Naive thymus-derived CD8-positive, alpha-beta T cell (primary cell): ENCODE results near the gene PRKAR1B. TPM values are rescaled to one million over a fixed set of nuclear protein-coding genes. Genes with fewer than 3 reads are reported as not detected.

ENCODE experiments used
- ATAC-seq, 2 donors: fragments of 150-1000 bp; cut with Tn5 transposase in 1 of 2; sonication (Bioruptor Pico), chemical (Tn5 transposase) in 1 of 2; 1 replicate in 1 of 2; 2 replicates in 1 of 2; pipeline ENCODE4 v1.10.0; 2021; ENCODE audit warnings: mild to moderate bottlenecking in 2 of 2, moderate library complexity in 2 of 2
- POLR2A ChIA-PET: fragments of 350-600 bp; sonication (Branson Sonifier 250); formaldehyde crosslinking; loops from one replicate; lab custom pipeline; 2021; ENCODE audit warnings: antibody characterized with exemption; lab: Charles Lee
- DNase-seq, 10 donors: peaks; one replicate each; pipeline versions ENCODE4 v3.0.0 to v3.0.0-alpha.2; 2020 to 2022
- H3K27ac Mint-ChIP-seq, 10 donors: one replicate each; pipeline ENCODE4 v1.8.0; 2020 to 2022; ENCODE audit warnings: mild to moderate bottlenecking in 10 of 10, mixed read lengths in 10 of 10, moderate library complexity in 4 of 10, inconsistent platforms in 1 of 10
- H3K27me3 Mint-ChIP-seq, 5 donors: one replicate each; pipeline ENCODE4 v1.8.0; 2021 to 2022; ENCODE audit warnings: mixed read lengths in 5 of 5
- H3K36me3 Mint-ChIP-seq, 3 donors: one replicate each; pipeline ENCODE4 v1.8.0; 2020 to 2022; ENCODE audit warnings: mixed read lengths in 3 of 3, mild to moderate bottlenecking in 2 of 3, inconsistent platforms in 1 of 3
- H3K4me1 Mint-ChIP-seq, 4 donors: one replicate each; pipeline ENCODE4 v1.8.0; 2021 to 2022; ENCODE audit warnings: mixed read lengths in 4 of 4
- H3K4me3 Mint-ChIP-seq, 10 donors: one replicate each; pipeline ENCODE4 v1.8.0; 2020 to 2022; ENCODE audit warnings: mild to moderate bottlenecking in 10 of 10, mixed read lengths in 10 of 10, moderate library complexity in 6 of 10, inconsistent platforms in 1 of 10
- H3K9me3 Mint-ChIP-seq, 9 donors: one replicate each; pipeline ENCODE4 v1.8.0; 2020 to 2022; ENCODE audit warnings: mixed read lengths in 9 of 9, mild to moderate bottlenecking in 3 of 9, inconsistent platforms in 1 of 9, moderate library complexity in 1 of 9
- polyA plus RNA-seq, 3 donors: library from polyadenylated mRNA; unstranded; fragments of 300-500 nt; fragmentation: Illumina TruSeq; gene quantifications; one replicate each; pipeline ENCODE4 v1.2.3, GENCODE V29; 2021
- total RNA-seq, 8 experiments: library from RNA in 2 of 8; stranded (reverse) in 2 of 8; gene quantifications; one replicate each; pipeline ENCODE4 v1.2.3 and lab custom pipeline; 2021 to 2026

PRKAR1B gene
- total and polyA plus RNA-seq, 5 experiments from 2014 or later, result 14.6 to 47.3 (median 35.4) TPM

GRCh38 chr7:577741-578370 is 149.2 kb downstream of the PRKAR1B start:
- H3K36me3 Mint-ChIP-seq, result peaks cover 0 to 32% (median 15%) of the 10 kb centered on the region in 3 donors
- DNase-seq (no peak), ATAC-seq (no peak)
- H3K4me1 Mint-ChIP-seq, result peaks cover 0 to 11% (median 3%) of the 10 kb centered on the region in 4 donors
- H3K9me3 Mint-ChIP-seq, result no peaks in the 10 kb centered on the region
- POLR2A ChIA-PET, result interaction anchor here (0.5 kb wide), 1 partner anchor 76 kb away, joined by 3 read pairs; no protein-coding TSS in a partner anchor
- H3K4me3 Mint-ChIP-seq, result no peak overlapping the region
- H3K27me3 Mint-ChIP-seq, result no peaks in the 10 kb centered on the region
- peak overlapping the region in 1 of 10 donors; percentile 29 for H3K27ac Mint-ChIP-seq

DNA sequence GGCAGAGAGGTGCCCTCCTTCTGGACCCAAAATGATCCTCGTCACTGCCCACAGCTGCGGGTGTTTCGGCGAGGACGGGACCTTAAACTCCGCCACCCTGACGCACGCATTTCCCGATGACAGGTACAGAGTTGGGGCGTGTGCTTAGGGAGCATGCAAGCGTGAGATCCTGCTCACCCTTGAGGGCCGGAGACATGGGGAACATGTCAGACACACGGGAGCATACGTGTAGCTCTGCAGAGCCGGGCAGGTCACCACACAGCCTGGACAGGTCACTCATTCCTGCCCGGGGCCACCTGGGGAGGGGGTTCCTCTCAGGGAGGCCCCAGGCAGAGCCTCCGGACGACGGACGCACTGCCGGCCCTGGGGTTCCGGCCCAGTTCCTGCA is 149.8 kb downstream of the PRKAR1B start:
- no peak overlapping the region for H3K4me3 Mint-ChIP-seq
- DNase-seq (no peak), ATAC-seq (no peak)
- H3K4me1 Mint-ChIP-seq, result peaks cover 0 to 9% (median 3%) of the 10 kb centered on the region in 4 donors
- no peaks in the 10 kb centered on the region for H3K27me3 Mint-ChIP-seq
- no peaks in the 10 kb centered on the region for H3K9me3 Mint-ChIP-seq
- POLR2A ChIA-PET, result interaction anchor here (0.5 kb wide), 1 partner anchor 75 kb away, joined by 3 read pairs; no protein-coding TSS in a partner anchor
- peak overlapping the region in 1 of 10 donors; percentile 31 for H3K27ac Mint-ChIP-seq
- peaks cover 0 to 32% (median 15%) of the 10 kb centered on the region in 3 donors for H3K36me3 Mint-ChIP-seq

DNA sequence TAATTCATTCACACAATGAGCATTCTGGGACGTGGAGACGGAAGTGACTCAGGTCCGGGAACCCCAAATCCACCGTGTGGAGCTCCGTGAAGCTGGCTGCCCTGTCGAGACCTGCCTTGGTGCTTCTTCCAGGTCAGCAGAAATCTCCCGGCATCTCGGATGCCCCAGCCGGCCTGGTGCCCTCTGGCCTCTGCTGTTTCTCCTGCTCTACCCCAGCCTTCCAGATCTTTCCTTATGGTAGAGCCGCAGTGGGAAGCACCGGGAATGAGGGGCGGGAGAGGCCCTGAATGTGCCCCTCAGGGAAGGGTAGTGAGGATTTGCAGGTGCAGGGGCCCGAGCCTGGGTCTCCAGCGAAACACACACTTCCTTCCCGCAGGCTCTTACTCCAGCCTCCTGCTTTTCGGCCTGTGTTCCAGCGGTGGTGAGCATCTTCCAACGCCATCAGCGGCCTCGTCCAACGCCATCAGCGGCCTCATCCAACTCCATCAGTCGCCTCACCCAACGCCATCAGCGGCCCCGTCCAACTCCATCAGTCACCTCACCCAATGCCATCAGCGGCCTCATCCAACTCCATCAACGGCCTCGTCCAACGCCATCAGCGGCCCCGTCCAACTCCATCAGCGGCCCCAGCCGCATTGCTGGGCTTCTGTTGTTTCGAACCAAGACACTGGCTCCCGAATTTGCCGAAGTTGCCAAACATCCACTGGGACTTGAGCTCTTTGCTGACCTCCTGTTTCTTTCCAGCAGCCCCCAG is 150.4 kb downstream of the PRKAR1B start:
- POLR2A ChIA-PET, result no interaction called here
- peaks cover 0 to 32% (median 15%) of the 10 kb centered on the region in 3 donors for H3K36me3 Mint-ChIP-seq
- peak overlapping the region in 3 of 10 donors; percentile 31 to 81 (median 77) for H3K27ac Mint-ChIP-seq

DNA sequence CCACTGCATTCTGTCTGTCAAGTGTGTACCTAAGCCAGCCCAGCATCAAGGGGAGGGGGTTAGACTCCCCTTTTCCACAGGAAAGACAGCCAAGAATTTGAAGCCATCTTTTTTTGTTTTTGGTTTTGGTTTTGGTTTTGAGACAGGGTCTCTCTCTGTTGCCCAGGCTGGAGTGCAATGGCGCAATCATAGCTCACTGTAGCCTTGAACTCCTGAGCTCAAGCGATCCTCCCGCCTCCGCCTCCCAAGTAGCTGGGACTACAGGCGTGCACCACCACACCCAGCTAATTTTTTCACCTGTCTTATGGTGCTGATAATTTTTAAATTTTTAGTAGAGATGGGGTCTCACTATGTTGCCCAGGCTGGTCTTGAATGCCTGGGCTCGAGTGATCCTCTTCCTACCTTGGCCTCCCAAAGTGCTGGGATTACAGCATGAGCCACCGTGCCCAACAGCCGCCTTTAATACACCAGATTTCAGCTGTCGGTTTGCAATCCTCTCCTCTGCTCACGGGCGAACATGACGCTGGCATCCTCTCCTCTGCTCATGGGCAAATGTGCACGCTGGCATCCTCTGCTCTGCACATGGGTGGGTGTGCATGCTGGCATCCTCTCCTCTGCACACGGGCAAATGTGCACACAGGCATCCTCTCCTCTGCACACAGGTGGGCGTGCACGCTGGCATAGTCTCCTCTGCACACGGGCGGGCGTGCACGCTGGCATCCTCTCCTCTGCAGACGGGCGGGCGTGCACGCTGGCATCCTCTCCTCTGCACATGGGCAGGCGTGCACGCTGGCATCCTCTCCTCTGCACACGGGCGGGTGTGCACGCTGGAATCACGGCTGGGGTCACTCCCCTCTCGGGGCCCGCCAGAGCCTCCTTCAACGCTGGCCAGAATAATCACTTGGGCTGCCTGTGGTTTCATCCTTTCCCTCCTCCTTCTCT is 151.4 kb downstream of the PRKAR1B start:
- POLR2A ChIA-PET, result no interaction called here
- Mint-ChIP-seq H3K4me1 (peaks cover 0 to 7% (median 3%) of the 10 kb centered on the region in 4 donors), H3K36me3 (peaks cover 0 to 32% (median 15%) of the 10 kb centered on the region in 3 donors), H3K9me3 (no peaks in the 10 kb centered on the region), H3K27ac (peak overlapping the region in 3 of 10 donors; percentile 28 to 77 (median 32)), H3K27me3 (no peaks in the 10 kb centered on the region), H3K4me3 (no peak overlapping the region)
- no peak for ATAC-seq
- no peak for DNase-seq

More for the DNA sequence above, 150.4 kb downstream of the PRKAR1B start:
- Mint-ChIP-seq H3K4me3 (no peak overlapping the region), H3K9me3 (no peaks in the 10 kb centered on the region), H3K4me1 (peaks cover 0 to 9% (median 3%) of the 10 kb centered on the region in 4 donors), H3K27me3 (no peaks in the 10 kb centered on the region)
- ATAC-seq (no peak), DNase-seq (no peak)

DNA sequence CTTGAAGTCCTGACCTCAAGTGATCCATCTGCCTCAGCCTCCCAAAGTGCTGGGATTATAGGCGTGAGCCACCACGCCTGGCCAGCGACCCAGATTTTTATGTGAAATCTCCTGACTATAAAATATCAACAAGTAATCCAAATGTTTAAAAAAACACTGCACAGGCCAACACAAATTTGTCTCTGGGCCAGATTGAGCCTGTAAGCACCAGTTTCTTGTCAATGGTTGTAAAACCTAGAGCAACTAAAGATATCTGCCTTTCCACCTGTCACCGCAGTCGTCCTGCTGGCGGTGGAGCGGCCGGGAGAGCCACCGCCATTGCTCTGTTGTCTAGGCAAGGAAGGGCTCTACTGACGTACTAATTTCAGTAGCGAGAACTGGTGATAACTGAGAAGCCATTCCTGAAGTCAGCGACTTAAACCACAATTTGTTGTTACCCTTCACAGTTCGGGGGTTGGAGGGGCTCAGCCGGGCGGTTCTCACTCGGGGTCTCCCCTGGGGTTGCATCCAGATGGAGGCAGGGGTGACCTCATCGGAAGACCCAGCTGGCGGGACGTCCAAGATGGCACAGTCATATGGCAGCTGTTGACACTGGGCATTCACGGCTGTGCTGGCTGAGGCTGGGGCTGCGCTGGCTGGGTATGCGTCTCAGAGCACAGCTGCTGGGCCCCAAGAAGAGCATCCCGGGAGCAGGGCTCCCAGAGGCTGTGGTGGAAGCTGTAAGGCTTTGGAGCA is 152.3 kb downstream of the PRKAR1B start:
- peaks cover 0 to 7% (median 3%) of the 10 kb centered on the region in 4 donors for H3K4me1 Mint-ChIP-seq
- peak overlapping the region in 5 of 10 donors; percentile 10 to 56 (median 44) for H3K27ac Mint-ChIP-seq
- no peak for DNase-seq
- POLR2A ChIA-PET, result no interaction called here
- peaks cover 0 to 30% (median 15%) of the 10 kb centered on the region in 3 donors for H3K36me3 Mint-ChIP-seq
- ATAC-seq, result no peak
- H3K9me3 Mint-ChIP-seq, result no peaks in the 10 kb centered on the region
- H3K4me3 Mint-ChIP-seq, result no peak overlapping the region
- H3K27me3 Mint-ChIP-seq, result no peaks in the 10 kb centered on the region

GRCh38 chr7:573933-574381 is 153.1 kb downstream of the PRKAR1B start:
- no peaks in the 10 kb centered on the region for H3K27me3 Mint-ChIP-seq
- H3K4me1 Mint-ChIP-seq, result peaks cover 0 to 7% (median 3%) of the 10 kb centered on the region in 4 donors
- H3K27ac Mint-ChIP-seq, result no peak overlapping the region
- POLR2A ChIA-PET, result no interaction called here
- ATAC-seq (no peak), DNase-seq (no peak)
- H3K36me3 Mint-ChIP-seq, result peaks cover 0 to 26% (median 13%) of the 10 kb centered on the region in 3 donors
- H3K9me3 Mint-ChIP-seq, result no peaks in the 10 kb centered on the region
- H3K4me3 Mint-ChIP-seq, result no peak overlapping the region

- no peak overlapping the region for H3K27ac Mint-ChIP-seq
- no peaks in the 10 kb centered on the region for H3K27me3 Mint-ChIP-seq
- peaks cover 0 to 7% (median 3%) of the 10 kb centered on the region in 4 donors for H3K4me1 Mint-ChIP-seq
- POLR2A ChIA-PET, result no interaction called here
- no peaks in the 10 kb centered on the region for H3K9me3 Mint-ChIP-seq
- DNase-seq (no peak), ATAC-seq (no peak)
- peaks cover 0 to 26% (median 13%) of the 10 kb centered on the region in 3 donors for H3K36me3 Mint-ChIP-seq
- no peak overlapping the region for H3K4me3 Mint-ChIP-seq
These were observed 153.7 kb downstream of the PRKAR1B start for GRCh38 chr7:573269-573932.

GRCh38 chr7:572416-573268 is 154.4 kb downstream of the PRKAR1B start:
- H3K4me3 Mint-ChIP-seq, result no peak overlapping the region
- H3K9me3 Mint-ChIP-seq, result no peaks in the 10 kb centered on the region
- no peak for ATAC-seq
- H3K27me3 Mint-ChIP-seq, result no peaks in the 10 kb centered on the region
- H3K36me3 Mint-ChIP-seq, result peaks cover 0 to 22% (median 13%) of the 10 kb centered on the region in 3 donors
- POLR2A ChIA-PET, result no interaction called here
- H3K27ac Mint-ChIP-seq, result no peak overlapping the region
- DNase-seq, result no peak
- H3K4me1 Mint-ChIP-seq, result peaks cover 0 to 7% (median 3%) of the 10 kb centered on the region in 4 donors

- Mint-ChIP-seq H3K36me3 (peaks cover 0 to 17% (median 8%) of the 10 kb centered on the region in 3 donors), H3K9me3 (no peaks in the 10 kb centered on the region), H3K27me3 (no peaks in the 10 kb centered on the region), H3K4me3 (no peak overlapping the region), H3K27ac (no peak overlapping the region), H3K4me1 (peaks cover 0 to 7% (median 3%) of the 10 kb centered on the region in 4 donors)
- ATAC-seq (no peak), DNase-seq (no peak)
- POLR2A ChIA-PET, result no interaction called here
These were observed 155.2 kb downstream of the PRKAR1B start for GRCh38 chr7:571718-572415.

GRCh38 chr7:571096-571717 is 155.9 kb downstream of the PRKAR1B start:
- DNase-seq (no peak), ATAC-seq (no peak)
- H3K4me3 Mint-ChIP-seq, result no peak overlapping the region
- POLR2A ChIA-PET, result no interaction called here
- H3K4me1 Mint-ChIP-seq, result peaks cover 0 to 6% (median 3%) of the 10 kb centered on the region in 4 donors
- no peaks in the 10 kb centered on the region for H3K9me3 Mint-ChIP-seq
- H3K27ac Mint-ChIP-seq, result no peak overlapping the region
- peaks cover 0 to 15% (median 7%) of the 10 kb centered on the region in 3 donors for H3K36me3 Mint-ChIP-seq
- no peaks in the 10 kb centered on the region for H3K27me3 Mint-ChIP-seq
